SH-SY5Y (cell line): ENCODE results near the gene PDK2.

Source experiments
- GATA2 ChIP-seq: IDR thresholded peaks from 2 replicates; pipeline ENCODE4 v1.6.1; 2011; ENCODE audit warnings: mild to moderate bottlenecking, low read depth, low read length
- GATA3 ChIP-seq: IDR thresholded peaks from 2 replicates; pipeline ENCODE4 v1.6.1; 2011; ENCODE audit warnings: low read depth, mild to moderate bottlenecking, low read length, moderate library complexity

- no peak for TF ChIP-seq GATA3
- TF ChIP-seq GATA2: no peak
These were observed 38.6 kb downstream of the PDK2 start for GRCh38 chr17:50133769-50134099.
